Epithelial cell of prostate (primary cell): Measurements from ENCODE around the gene TEC.
A peak's percentile ranks its signal among the peaks of the same experiment; 100 is the strongest.

Experiments
- DNase-seq: peaks from one replicate; pipeline ENCODE4 v3.0.0-alpha.2; 2011; ENCODE audit warnings: low read depth, low spot score
- H3K27ac ChIP-seq: fragments of 450-650 bp; 2 replicates; pipeline ENCODE4 v1.5.1; 2017; ENCODE audit warnings: mild to moderate bottlenecking

TEC gene

GRCh38 chr4:48270523-48270897, 872 bp upstream of the TEC start:
- H3K27ac ChIP-seq: no peak overlapping the region

GRCh38 chr4:48269861-48270522, 354 bp upstream of the TEC start:
- H3K27ac ChIP-seq: peak overlapping the region; percentile 53
- DNase-seq: no peak

More at GRCh38 chr4:48270523-48270897, 872 bp upstream of the TEC start:
- no peak for DNase-seq

GRCh38 chr4:48267574-48267973, 2.1 kb downstream of the TEC start:
- DNase-seq: no peak
- H3K27ac ChIP-seq: no peak overlapping the region

- DNase-seq: no peak
These were observed 2.9 kb downstream of the TEC start for GRCh38 chr4:48266781-48267180.

GRCh38 chr4:48262926-48263325, 6.7 kb downstream of the TEC start:
- DNase-seq: no peak
- no peak overlapping the region for H3K27ac ChIP-seq

More at GRCh38 chr4:48266781-48267180, 2.9 kb downstream of the TEC start:
- no peak overlapping the region for H3K27ac ChIP-seq

DNA sequence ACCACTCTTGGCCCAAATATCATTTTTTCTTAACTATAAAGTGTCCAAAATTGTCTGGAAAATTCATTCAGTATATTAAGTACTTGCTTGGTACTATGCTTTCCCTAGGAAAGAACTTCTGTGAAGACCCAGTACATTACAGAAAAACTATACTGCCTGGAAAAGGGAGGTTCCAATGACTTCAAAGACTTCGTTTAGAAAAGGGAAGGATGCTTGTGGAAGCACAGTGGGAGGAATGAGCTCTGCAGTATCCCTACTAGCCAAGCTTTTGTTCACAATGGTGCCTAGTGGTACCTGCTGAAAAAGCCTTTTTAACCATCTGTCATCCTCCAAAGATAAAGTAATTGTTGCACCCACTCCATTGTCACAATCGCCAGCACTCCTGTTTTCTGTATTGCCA, 7.2 kb downstream of the TEC start:
- DNase-seq: no peak
- no peak overlapping the region for H3K27ac ChIP-seq

DNA sequence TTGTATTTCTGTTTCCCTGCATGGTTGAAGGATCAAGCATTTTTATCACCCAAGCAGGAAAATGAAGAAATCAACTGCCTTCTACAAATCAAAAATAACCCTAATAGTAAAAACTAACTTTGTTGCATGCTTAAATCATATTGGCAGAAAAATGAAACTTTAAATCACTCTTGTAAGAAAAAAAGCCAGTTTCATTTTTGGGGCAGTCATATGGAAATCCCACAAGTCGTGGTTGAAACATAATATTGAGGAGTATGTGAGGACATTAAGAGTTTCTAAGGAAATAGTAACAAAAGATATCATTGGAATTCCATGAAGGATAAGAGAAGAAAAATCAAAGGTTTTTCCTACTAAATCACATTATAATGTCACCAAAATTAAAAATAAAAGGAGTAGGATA, 8.4 kb downstream of the TEC start:
- no peak overlapping the region for H3K27ac ChIP-seq
- no peak for DNase-seq

- no peak for DNase-seq
- H3K27ac ChIP-seq: no peak overlapping the region
These were observed 9.9 kb downstream of the TEC start for GRCh38 chr4:48259748-48260147.

GRCh38 chr4:48258845-48259397, 10.7 kb downstream of the TEC start:
- no peak overlapping the region for H3K27ac ChIP-seq
- no peak for DNase-seq

DNA sequence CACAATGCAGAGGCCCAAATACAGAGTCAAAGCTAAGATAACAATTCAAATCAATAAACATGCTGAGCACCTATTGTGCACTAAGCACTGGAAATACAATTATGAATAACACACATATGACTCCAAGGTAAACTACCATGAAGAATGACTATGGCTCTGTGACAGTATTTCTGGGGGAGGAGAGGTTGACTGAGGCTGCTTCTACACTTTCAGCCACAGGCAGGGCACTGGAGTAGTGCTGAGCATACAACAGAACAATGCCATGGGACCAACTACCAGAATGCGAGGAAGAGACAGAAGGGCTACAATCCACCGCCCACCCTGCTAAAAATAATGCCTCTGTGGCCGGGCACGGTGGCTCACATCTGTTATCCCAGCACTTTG, 13.7 kb downstream of the TEC start:
- H3K27ac ChIP-seq: no peak overlapping the region
- no peak for DNase-seq

DNA sequence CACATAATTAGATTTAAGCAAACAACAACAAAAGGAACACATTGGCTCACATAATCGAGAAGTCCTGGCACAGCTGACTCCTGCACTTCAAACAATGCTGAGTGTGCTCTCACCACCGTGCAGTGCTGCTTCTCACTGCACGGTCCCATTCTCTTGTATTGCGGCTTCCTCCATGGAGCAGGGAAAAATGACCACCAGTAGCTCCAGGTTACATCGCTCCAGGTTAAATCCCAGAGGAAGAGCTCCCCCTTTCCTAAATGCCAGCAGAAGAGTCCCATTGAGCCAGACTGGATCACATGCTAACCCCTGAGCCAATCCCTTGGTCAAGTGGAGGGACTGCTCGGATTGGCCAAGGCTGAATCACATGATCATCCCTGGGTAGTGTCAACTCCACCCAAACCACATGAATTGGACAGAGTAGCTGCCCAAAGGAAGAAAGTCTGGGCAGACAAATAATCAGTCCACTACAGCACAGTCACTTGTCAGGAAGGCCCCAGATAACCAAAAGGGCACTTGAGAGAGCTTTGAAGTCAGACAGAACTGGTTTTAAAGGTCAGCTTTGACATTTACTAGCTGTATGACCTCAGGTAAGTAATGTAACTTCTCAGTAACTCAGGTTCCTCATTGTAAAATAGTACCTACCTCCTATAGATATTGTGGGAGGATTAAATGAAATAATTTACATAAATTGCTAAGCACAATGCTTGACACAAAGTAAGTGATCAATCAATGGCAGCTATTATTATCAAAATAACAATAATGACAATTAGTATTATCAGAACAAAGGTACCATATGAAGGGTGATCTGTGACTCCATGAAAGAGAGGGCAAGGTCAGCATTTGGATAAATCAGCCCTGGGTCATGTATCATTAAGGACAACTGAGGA, 14.3 kb downstream of the TEC start:
- no peak overlapping the region for H3K27ac ChIP-seq
- DNase-seq: no peak

DNA sequence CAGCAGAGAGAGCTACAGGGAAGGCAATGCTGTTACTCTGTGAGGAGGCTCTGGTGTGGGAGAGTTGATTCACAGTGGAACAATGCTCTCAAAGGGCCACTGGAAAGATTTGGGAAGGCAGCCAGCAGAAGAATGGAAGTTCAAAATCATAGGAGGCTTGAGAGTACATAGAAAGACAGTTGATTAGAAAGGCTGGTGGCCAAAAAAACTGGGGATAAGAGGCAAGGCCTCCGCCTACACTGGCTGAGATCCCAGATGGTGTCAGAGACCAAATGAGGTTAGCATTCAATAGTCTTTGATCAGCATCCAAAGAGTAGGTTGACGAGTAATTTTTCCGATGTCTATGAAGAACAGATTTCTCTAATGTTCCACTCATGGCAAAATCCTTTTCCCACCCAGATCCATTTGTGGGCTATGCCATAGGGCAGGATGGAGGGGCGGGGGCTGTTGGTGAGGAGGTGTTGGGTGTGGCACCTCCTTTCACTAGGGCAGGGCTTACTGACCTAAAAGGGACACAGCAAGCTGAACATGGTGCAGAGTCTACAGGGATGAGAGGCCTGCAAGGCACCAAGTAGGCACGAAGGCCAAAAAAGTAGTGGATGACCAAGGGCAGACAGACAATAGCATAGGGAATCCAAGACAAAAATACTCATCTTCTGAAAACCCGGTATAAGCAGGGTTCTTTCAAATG, 15.1 kb downstream of the TEC start:
- H3K27ac ChIP-seq: no peak overlapping the region
- no peak for DNase-seq

GRCh38 chr4:48252313-48252712, 17.3 kb downstream of the TEC start:
- no peak for DNase-seq

DNA sequence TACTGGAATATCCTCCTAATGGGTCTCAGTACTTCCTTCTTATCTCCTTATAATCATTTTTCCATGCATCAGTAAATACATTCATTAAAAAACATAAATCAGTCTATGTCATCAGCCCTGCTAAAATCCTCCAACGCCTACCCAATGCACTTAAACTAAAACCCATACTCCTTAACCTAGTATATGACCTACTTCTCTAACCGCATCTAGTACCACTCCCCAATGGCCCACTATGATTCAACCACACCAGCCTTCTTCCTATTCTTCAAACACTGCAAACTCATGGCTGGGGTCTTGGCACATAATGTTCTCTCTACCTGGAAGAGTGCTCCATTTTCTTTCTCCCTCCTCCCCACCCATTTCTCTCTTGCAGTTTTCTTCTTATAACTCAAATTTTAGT, 18.7 kb downstream of the TEC start:
- H3K27ac ChIP-seq: no peak overlapping the region
- DNase-seq: no peak

More at GRCh38 chr4:48252313-48252712, 17.3 kb downstream of the TEC start:
- peak overlapping the region; percentile 13 for H3K27ac ChIP-seq

DNA sequence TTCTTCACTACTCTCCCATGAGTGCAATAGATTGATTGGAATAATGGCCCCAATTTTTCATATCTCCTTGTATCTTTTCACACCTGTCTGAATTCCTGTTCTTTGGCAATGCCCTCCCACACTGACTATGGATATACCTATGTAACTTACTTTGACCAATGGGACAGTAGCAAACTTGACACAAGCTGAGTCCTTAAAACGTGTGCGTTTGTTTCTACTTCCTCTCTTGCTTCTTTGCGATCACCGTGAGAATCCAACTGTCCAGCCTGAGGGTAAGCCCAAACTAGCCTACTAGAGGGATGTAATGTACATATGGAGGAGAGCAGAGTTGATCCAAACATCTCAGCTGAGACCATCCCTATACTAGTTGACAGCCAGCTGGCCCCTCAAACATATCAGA, 19.3 kb downstream of the TEC start:
- no peak overlapping the region for H3K27ac ChIP-seq
- DNase-seq: no peak

DNA sequence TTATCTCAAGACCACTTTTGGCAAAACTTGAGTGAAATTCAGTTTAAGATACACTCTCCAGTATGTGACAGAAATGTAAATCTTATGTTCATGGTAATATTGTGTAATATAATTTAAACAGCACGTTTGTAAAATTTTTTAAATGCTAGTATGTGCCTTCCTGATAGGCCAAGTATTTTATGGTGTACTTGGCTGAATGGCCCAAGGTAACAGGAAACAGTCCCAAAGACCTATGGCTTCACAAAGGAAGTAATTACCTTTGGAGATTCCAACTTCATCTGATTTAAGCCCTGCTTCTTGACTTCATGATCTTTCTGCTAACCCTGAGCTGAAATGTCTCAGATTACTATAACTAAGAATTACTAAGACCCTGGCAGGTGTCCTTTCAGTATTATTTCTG, 20.3 kb downstream of the TEC start:
- no peak for DNase-seq
- no peak overlapping the region for H3K27ac ChIP-seq

DNA sequence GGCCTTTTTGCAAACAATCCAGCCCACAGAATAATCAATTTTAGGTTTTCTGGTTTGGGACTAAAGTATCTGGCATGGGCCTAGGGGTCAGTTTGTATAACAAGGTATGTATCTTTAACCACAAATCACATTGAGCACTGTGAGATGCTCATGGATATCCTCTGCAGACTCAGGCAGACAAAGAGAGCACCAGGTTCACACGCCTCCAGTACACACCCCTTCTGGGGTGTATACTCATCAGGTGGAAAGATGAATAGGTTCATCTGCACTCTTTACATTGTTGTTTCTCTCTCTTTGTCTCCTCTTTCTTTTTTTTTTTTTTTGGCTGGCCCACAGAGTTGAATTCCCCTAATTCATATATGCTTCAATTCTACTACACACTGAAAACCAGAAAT, 21.1 kb downstream of the TEC start:
- DNase-seq: no peak
- H3K27ac ChIP-seq: no peak overlapping the region

DNA sequence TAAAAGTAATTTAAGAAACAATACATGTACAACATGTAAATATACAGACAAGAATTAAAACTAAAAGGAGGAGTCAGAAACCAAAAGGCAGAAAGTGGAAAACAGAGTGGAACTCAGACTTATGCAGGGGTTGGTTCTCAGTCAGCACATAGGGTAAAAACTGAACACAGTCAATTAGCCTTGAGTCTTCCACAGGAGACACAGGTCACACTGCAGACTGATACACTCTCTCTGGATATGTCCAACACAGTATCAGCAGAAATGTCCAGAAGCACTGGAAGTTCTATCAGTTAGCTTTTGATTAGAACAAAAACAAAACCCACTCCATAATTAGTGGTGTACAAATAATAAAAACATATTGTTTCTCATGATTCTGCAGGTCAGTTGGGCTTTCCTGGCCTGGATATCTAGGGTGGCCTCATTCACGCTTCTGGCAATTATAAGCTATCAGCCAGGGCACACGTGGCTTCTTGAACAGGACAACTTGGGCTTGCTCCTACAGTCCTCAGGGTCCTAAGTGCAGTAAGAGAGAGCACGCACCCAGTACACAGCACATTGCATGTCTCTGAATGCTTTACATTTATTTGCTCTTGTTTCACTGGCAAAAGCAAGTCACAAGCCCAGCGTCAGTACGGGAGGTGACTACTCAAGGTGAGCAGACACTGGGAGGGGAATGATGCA, 21.6 kb downstream of the TEC start:
- DNase-seq: no peak
- no peak overlapping the region for H3K27ac ChIP-seq

- no peak for DNase-seq
- no peak overlapping the region for H3K27ac ChIP-seq
These were observed 22.3 kb downstream of the TEC start for GRCh38 chr4:48247142-48247877.

- no peak for DNase-seq
- no peak overlapping the region for H3K27ac ChIP-seq
These were observed 25.0 kb downstream of the TEC start for GRCh38 chr4:48244665-48245064.
